Endothelial cell of umbilical vein (primary cell): ENCODE data around the gene NETO1. TPM values are rescaled to one million over a fixed set of nuclear protein-coding genes. Genes with fewer than 3 reads are reported as not detected.

ENCODE experiments used
- BruUV-seq: library from RNA; stranded (reverse); fragments of 400-500 nt; replicated peaks from 2 replicates; lab custom pipeline; 2021; lab: Mats Ljungman, UMichigan
- CTCF ChIA-PET: fragments of 300-600, 350-600 bp; sonication (Branson Sonifier 250); formaldehyde crosslinking; loops from one replicate; lab custom pipeline; 2021; ENCODE audit warnings: antibody characterized with exemption, inconsistent platforms; lab: Charles Lee
- POLR2A ChIA-PET: fragments of 300-600, 350-600 bp; sonication (Branson Sonifier 250); formaldehyde crosslinking; loops from one replicate; lab custom pipeline; 2021; ENCODE audit warnings: antibody characterized with exemption, inconsistent platforms; lab: Charles Lee
- DNase-seq: peaks from one replicate; pipeline ENCODE4 v3.0.0-alpha.2; 2011; ENCODE audit warnings: low read depth, low spot score
- FAIRE-seq: peaks from 2 replicates; lab custom pipeline; 2011; peaks lifted over from hg19 to GRCh38; lab: Jason Lieb, UNC
- H2AFZ ChIP-seq: 2 replicates; pipeline ENCODE4 v1.6.0; 2012; ENCODE audit warnings: low read depth, low read length, control low read depth, inconsistent platforms
- H3K27ac ChIP-seq: 2 replicates; pipeline ENCODE4 v1.5.1; 2011; ENCODE audit warnings: low read depth, mild to moderate bottlenecking, control low read depth, low read length, moderate library complexity; ENCODE audit not compliant: insufficient read depth
- H3K27me3 ChIP-seq, 2 experiments: 2 replicates each; pipeline versions ENCODE4 v1.6.0 to v1.6.1; 2011; ENCODE audit warnings: low read length in 2 of 2, mixed read lengths in 1 of 2; ENCODE audit not compliant: control insufficient read depth in 2 of 2, insufficient read depth in 2 of 2
- H3K36me3 ChIP-seq, 2 experiments: 2 replicates in 1 of 2; 3 replicates in 1 of 2; pipeline ENCODE4 v1.5.1; 2011; ENCODE audit warnings: low read length in 2 of 2, mild to moderate bottlenecking in 1 of 2, moderate library complexity in 1 of 2; ENCODE audit not compliant: control insufficient read depth in 2 of 2, insufficient read depth in 2 of 2; ENCODE audit errors: extremely low read depth in 1 of 2
- H3K4me1 ChIP-seq: 3 replicates; pipeline ENCODE4 v1.5.1; 2011; ENCODE audit warnings: mild to moderate bottlenecking, low read length; ENCODE audit not compliant: control insufficient read depth, insufficient read depth; ENCODE audit errors: extremely low read depth
- H3K4me2 ChIP-seq: 2 replicates; pipeline ENCODE4 v1.6.1; 2011; ENCODE audit warnings: low read length, control low read depth, mixed read lengths; ENCODE audit not compliant: insufficient read depth
- H3K4me3 ChIP-seq, 3 experiments: fragments of 200-600 bp in 1 of 3; sonication (generic), shearing (Covaris generic) in 1 of 3; replicated peaks in 1 of 3; 2 replicates each; pipeline ENCODE4 v1.5.1; 2011 to 2016; ENCODE audit warnings: control low read depth in 3 of 3, low read length in 3 of 3, mild to moderate bottlenecking in 2 of 3, inconsistent platforms in 1 of 3, low read depth in 1 of 3, moderate library complexity in 1 of 3; ENCODE audit not compliant: insufficient read depth in 1 of 3
- H3K79me2 ChIP-seq: 2 replicates; pipeline ENCODE4 v1.6.0; 2012; ENCODE audit warnings: low read length, inconsistent platforms; ENCODE audit not compliant: control insufficient read depth, insufficient read depth
- H3K9ac ChIP-seq: replicated peaks from 2 replicates; pipeline ENCODE3; 2011; ENCODE audit warnings: low read length, control low read depth; ENCODE audit not compliant: insufficient read depth; ENCODE audit errors: extremely low read depth
- H3K9me1 ChIP-seq: replicated peaks from 3 replicates; pipeline ENCODE4 v1.6.0; 2011; ENCODE audit warnings: mild to moderate bottlenecking, low read length; ENCODE audit not compliant: control insufficient read depth, insufficient read depth; ENCODE audit errors: extremely low read depth
- H3K9me3 ChIP-seq: replicated peaks from 2 replicates; pipeline ENCODE4 v1.5.1; 2012; ENCODE audit warnings: low read length, inconsistent platforms; ENCODE audit not compliant: control insufficient read depth, insufficient read depth
- H4K20me1 ChIP-seq: replicated peaks from 2 replicates; pipeline ENCODE3; 2011; ENCODE audit warnings: mild to moderate bottlenecking, low read length; ENCODE audit not compliant: control insufficient read depth, insufficient read depth; ENCODE audit errors: extremely low read depth
- CTCF ChIP-seq, 2 donors: IDR thresholded peaks; 1 replicate in 1 of 2; 2 replicates in 1 of 2; pipeline ENCODE4 v1.5.1; 2011; ENCODE audit warnings: low read length in 2 of 2, mild to moderate bottlenecking in 2 of 2, moderate library complexity in 2 of 2, control low read depth in 1 of 2, inconsistent platforms in 1 of 2, low read depth in 1 of 2; ENCODE audit not compliant: insufficient read depth in 1 of 2; ENCODE audit errors: extremely low read depth in 1 of 2
- EZH2 ChIP-seq: IDR thresholded peaks from 2 replicates; pipeline ENCODE4 v1.6.1; 2012; ENCODE audit warnings: borderline replicate concordance, low read depth, mild to moderate bottlenecking, moderate library complexity, low read length, inconsistent platforms; ENCODE audit not compliant: severe bottlenecking
- FOS ChIP-seq: IDR thresholded peaks from 2 replicates; pipeline ENCODE4 v1.6.1; 2011; ENCODE audit warnings: mild to moderate bottlenecking, low read length, moderate library complexity, borderline replicate concordance; ENCODE audit not compliant: insufficient read depth
- GATA2 ChIP-seq: IDR thresholded peaks from 2 replicates; pipeline ENCODE4 v1.7.0; 2011; ENCODE audit warnings: low read depth, mild to moderate bottlenecking, moderate library complexity, mixed read lengths, low read length; ENCODE audit not compliant: insufficient read length, insufficient read depth
- JUN ChIP-seq: IDR thresholded peaks from 2 replicates; pipeline ENCODE4 v1.6.1; 2011; ENCODE audit warnings: borderline replicate concordance, low read depth; ENCODE audit not compliant: insufficient read length, insufficient read depth
- MAX ChIP-seq: IDR thresholded peaks from 2 replicates; pipeline ENCODE4 v1.6.1; 2011; ENCODE audit not compliant: insufficient read depth, insufficient read length
- MYC ChIP-seq: IDR thresholded peaks from one replicate; pipeline ENCODE4 v1.6.1; 2011; ENCODE audit warnings: mild to moderate bottlenecking, low read depth, low read length
- POLR2A ChIP-seq: IDR thresholded peaks from 2 replicates; pipeline ENCODE4 v1.6.1; 2012; ENCODE audit warnings: low read depth, mild to moderate bottlenecking, control low read depth, low read length
- POLR2AphosphoS5 ChIP-seq: IDR thresholded peaks from 2 replicates; pipeline ENCODE4 v1.6.1; 2012; ENCODE audit warnings: low read depth, mild to moderate bottlenecking, control low read depth, low read length, moderate library complexity; ENCODE audit not compliant: insufficient read depth
- dilution Hi-C: fragments of 300-500 bp; cut with MboI; formaldehyde crosslinking; loops from one replicate; pipeline ENCODE4 v1.15.0; 2019; ENCODE audit warnings: low sequenced_read_pairs; ENCODE audit not compliant: extremely low pct_ligation_motif_present
- intact Hi-C: fragments of 100-400 bp; cut with micrococcal nuclease; formaldehyde crosslinking; loops from one replicate; pipeline ENCODE4 v1.10.0; 2022
- polyA plus RNA-seq, 4 experiments: library from polyadenylated mRNA; depleted of rRNA in 3 of 4; stranded (reverse) in 3 of 4; unstranded in 1 of 4; fragments of >200 nt; gene quantifications; 2 replicates each; pipeline versions ENCODE4 v1.2.1 to v1.2.3, GENCODE V29; 2011 to 2012; ENCODE audit warnings: missing spikeins in 1 of 4
- total RNA-seq: library from RNA; stranded (reverse); gene quantifications from 2 replicates; pipeline ENCODE4 v1.2.3, GENCODE V29; 2021

NETO1 gene
- total and polyA plus RNA-seq, 2 donors (not counting 3 experiments of a cell fraction or from before 2014, with no cell fraction given) = not detected

- Histone ChIP-seq H3K4me1 (no peaks in the 10 kb centered on the region), H3K9me3 (peaks cover 8% of the 10 kb centered on the region), H3K9ac (no peak overlapping the region), H3K4me3 (no peak overlapping the region), H3K79me2 (no peaks in the 10 kb centered on the region), H3K36me3 (no peaks in the 10 kb centered on the region), H3K27ac (no peak overlapping the region), H3K4me2 (no peak overlapping the region), H3K9me1 (no peaks in the 10 kb centered on the region), H3K27me3 (no peaks in the 10 kb centered on the region), H4K20me1 (no peaks in the 10 kb centered on the region), H2AFZ (no peak overlapping the region)
- ChIA-PET POLR2A (no interaction called here), CTCF (no interaction called here)
- DNase-seq (no peak), FAIRE-seq (no peak)
- intact Hi-C loops (no loop called here), dilution Hi-C loops (no loop called here)
- BruUV-seq = no TSS peak
- no peak for TF ChIP-seq POLR2A
- TF ChIP-seq FOS = no peak
- TF ChIP-seq EZH2 = no peak
- TF ChIP-seq POLR2AphosphoS5 = no peak
- no peak for TF ChIP-seq MYC
- no peak for TF ChIP-seq GATA2
- no peak for TF ChIP-seq CTCF (IDR thresholded peaks at IDR 0.05; ENCODE audit: extremely low read depth in 1 of 2, insufficient read depth in 1 of 2, low read depth in 1 of 2, low read length in 2 of 2)
- TF ChIP-seq MAX = no peak
- no peak for TF ChIP-seq JUN
These were observed 34.3 kb downstream of the NETO1 start for GRCh38 chr18:72833471-72833870.
